GM23338 (cell line): ENCODE results near the gene PLXNA2. TPM values are rescaled to one million over a fixed set of nuclear protein-coding genes. Genes with fewer than 3 reads are reported as not detected.

Experiments used
- ATAC-seq: fragments of 200-7000 bp; cut with Tn5 transposase; 3 replicates; pipeline ENCODE4 v1.9.1; 2020
- DNase-seq: peaks from one replicate; pipeline ENCODE4 v3.0.0-alpha.2; 2015; ENCODE audit warnings: low spot score
- H2AFZ ChIP-seq: fragments of 200-600 bp; sonication (generic); 2 replicates; pipeline ENCODE4 v1.8.0; 2016; ENCODE audit warnings: antibody characterized with exemption, mild to moderate bottlenecking, moderate library complexity
- H3F3A ChIP-seq: fragments of 200-600 bp; sonication (generic); replicated peaks from 2 replicates; pipeline ENCODE4 v1.8.0; 2017; ENCODE audit warnings: antibody characterized with exemption, mixed run types, low read depth
- H3K27ac ChIP-seq: fragments of 200-600 bp; sonication (generic); 2 replicates; pipeline ENCODE4 v1.6.1; 2016; ENCODE audit warnings: low read depth
- H3K27me3 ChIP-seq: fragments of 200-600 bp; sonication (generic); 2 replicates; pipeline ENCODE4 v1.8.0; 2016; ENCODE audit warnings: mild to moderate bottlenecking, mixed run types, moderate library complexity; ENCODE audit not compliant: insufficient read depth
- H3K36me3 ChIP-seq: fragments of 200-600 bp; sonication (generic); 2 replicates; pipeline ENCODE4 v1.8.0; 2016; ENCODE audit warnings: mild to moderate bottlenecking; ENCODE audit not compliant: insufficient read depth
- H3K4me1 ChIP-seq: fragments of 200-600 bp; sonication (generic); 2 replicates; pipeline ENCODE4 v1.8.0; 2016; ENCODE audit warnings: mild to moderate bottlenecking, moderate library complexity; ENCODE audit not compliant: insufficient read depth
- H3K4me2 ChIP-seq: fragments of 200-600 bp; sonication (generic); 2 replicates; pipeline ENCODE4 v1.7.1; 2017; ENCODE audit warnings: mixed run types
- H3K4me3 ChIP-seq: fragments of 200-600 bp; sonication (generic); 2 replicates; pipeline ENCODE4 v1.6.1; 2016; ENCODE audit warnings: mixed run types
- H3K79me2 ChIP-seq: fragments of 200-600 bp; sonication (generic); replicated peaks from 2 replicates; pipeline ENCODE4 v1.8.0; 2017; ENCODE audit warnings: mild to moderate bottlenecking; ENCODE audit not compliant: insufficient read depth
- H3K9me2 ChIP-seq: fragments of 200-600 bp; sonication (generic); 2 replicates; pipeline ENCODE4 v1.8.0; 2017; ENCODE audit not compliant: insufficient read depth
- H4K20me1 ChIP-seq: fragments of 200-600 bp; sonication (generic); replicated peaks from 2 replicates; pipeline ENCODE4 v1.8.0; 2017; ENCODE audit warnings: mild to moderate bottlenecking; ENCODE audit not compliant: insufficient read depth
- H3K27ac Mint-ChIP-seq: 2 replicates; pipeline ENCODE4 v1.8.0; 2020; ENCODE audit warnings: inconsistent platforms, mild to moderate bottlenecking, moderate library complexity, mixed read lengths
- H3K27me3 Mint-ChIP-seq: 3 replicates; pipeline ENCODE4 v1.8.0; 2022; ENCODE audit warnings: low read depth, mild to moderate bottlenecking, moderate library complexity, mixed read lengths, inconsistent platforms; ENCODE audit not compliant: insufficient read depth, poor library complexity
- H3K36me3 Mint-ChIP-seq: 3 replicates; pipeline ENCODE4 v1.8.0; 2021; ENCODE audit warnings: low read depth, mild to moderate bottlenecking, inconsistent platforms, moderate library complexity, mixed read lengths
- H3K4me1 Mint-ChIP-seq: 3 replicates; pipeline ENCODE4 v1.8.0; 2020; ENCODE audit warnings: mild to moderate bottlenecking, inconsistent platforms, mixed read lengths
- H3K4me3 Mint-ChIP-seq: 3 replicates; pipeline ENCODE4 v1.8.0; 2021; ENCODE audit warnings: moderate library complexity, mild to moderate bottlenecking, inconsistent platforms, mixed read lengths
- H3K9me3 Mint-ChIP-seq: 3 replicates; pipeline ENCODE4 v1.8.0; 2020; ENCODE audit warnings: moderate library complexity, mild to moderate bottlenecking, inconsistent platforms, mixed read lengths
- CREB1 ChIP-seq: fragments of 250-450 bp; sonication (Bioruptor Pico); IDR thresholded peaks from 2 replicates; pipeline ENCODE4 v1.5.0; 2020; ENCODE audit warnings: low read depth, mild to moderate bottlenecking, moderate library complexity
- CTCF ChIP-seq, 2 experiments: fragments of 200-600 bp in 1 of 2; sonication (generic) in 1 of 2; conservative IDR thresholded peaks; 2 replicates each; pipeline versions ENCODE4 v1.5.1 to v1.6.1; 2016 to 2017; ENCODE audit warnings: antibody characterized with exemption in 2 of 2, low read depth in 2 of 2, mild to moderate bottlenecking in 2 of 2, moderate library complexity in 1 of 2
- ETS1 ChIP-seq: IDR thresholded peaks from 2 replicates; pipeline ENCODE4 v1.6.1; 2016; ENCODE audit warnings: antibody characterized with exemption
- EZH2 ChIP-seq: fragments of 200-600 bp; sonication (generic); IDR thresholded peaks from one replicate; pipeline ENCODE4 v1.8.0; 2017; ENCODE audit warnings: antibody characterized with exemption, mild to moderate bottlenecking, low read depth; ENCODE audit not compliant: unreplicated experiment
- EZH2phosphoT487 ChIP-seq: fragments of 200-600 bp; sonication (generic); IDR thresholded peaks from one replicate; pipeline ENCODE4 v1.8.1; 2018; ENCODE audit warnings: antibody characterized with exemption; ENCODE audit not compliant: unreplicated experiment
- JUNB ChIP-seq: IDR thresholded peaks from one replicate; pipeline ENCODE4 v1.6.1; 2016; ENCODE audit warnings: antibody characterized with exemption; ENCODE audit not compliant: unreplicated experiment
- NANOG ChIP-seq: IDR thresholded peaks from 2 replicates; pipeline ENCODE4 v1.6.1; 2016; ENCODE audit warnings: antibody characterized with exemption, borderline replicate concordance
- POLR2AphosphoS5 ChIP-seq: IDR thresholded peaks from 2 replicates; pipeline ENCODE4 v1.6.1; 2016; ENCODE audit warnings: antibody characterized with exemption, low read depth
- REST ChIP-seq: IDR thresholded peaks from one replicate; pipeline ENCODE4 v1.6.1; 2018; ENCODE audit warnings: antibody characterized with exemption; ENCODE audit not compliant: unreplicated experiment
- STAT1 ChIP-seq: IDR thresholded peaks from one replicate; pipeline ENCODE4 v1.6.1; 2016; ENCODE audit warnings: antibody characterized with exemption; ENCODE audit not compliant: unreplicated experiment
- ZNF114 ChIP-seq: fragments of 250-450 bp; sonication (Bioruptor Pico); IDR thresholded peaks from 2 replicates; pipeline ENCODE4 v1.5.0; 2020; ENCODE audit warnings: mild to moderate bottlenecking, moderate library complexity
- ZNF331 ChIP-seq: fragments of 250-450 bp; sonication (Bioruptor Pico); IDR thresholded peaks from 2 replicates; pipeline ENCODE4 v1.5.0; 2020; ENCODE audit warnings: low read depth, mild to moderate bottlenecking, moderate library complexity
- ZNF462 ChIP-seq: fragments of 250-450 bp; sonication (Bioruptor Pico); IDR thresholded peaks from 2 replicates; pipeline ENCODE4 v1.5.0; 2020; ENCODE audit warnings: mild to moderate bottlenecking, moderate library complexity
- polyA plus RNA-seq: library from polyadenylated mRNA; unstranded; fragments of >200 nt; fragmentation: Nextera tagmentation; extraction: Ambion mirVana; gene quantifications from 2 replicates; pipeline ENCODE4 v1.2.1, GENCODE V29; 2016
- total RNA-seq: library from RNA; depleted of rRNA; stranded (reverse); fragments of >200 nt; shearing (Covaris generic); gene quantifications from 2 replicates; pipeline ENCODE4 v1.2.3, GENCODE V29; 2014

The PLXNA2 gene
- total and polyA plus RNA-seq, 2 experiments from 2014 or later, result 0.40 to 1.8 TPM

GRCh38 chr1:208108213-208108608 is 136.0 kb downstream of the PLXNA2 start:
- H3K36me3 ChIP-seq, result no peaks in the 10 kb centered on the region
- H3K9me2 ChIP-seq, result peaks cover 4% of the 10 kb centered on the region; the same call in 1 of the 2 replicates
- peaks cover 20% of the 10 kb centered on the region for H3K4me1 Mint-ChIP-seq
- no peaks in the 10 kb centered on the region for H3K9me3 Mint-ChIP-seq
- H3F3A ChIP-seq, result no peaks in the 10 kb centered on the region
- H3K27ac ChIP-seq, result no peak overlapping the region
- no peaks in the 10 kb centered on the region for H4K20me1 ChIP-seq
- H3K79me2 ChIP-seq, result no peaks in the 10 kb centered on the region
- H2AFZ ChIP-seq, result no peak overlapping the region
- no peak overlapping the region for H3K4me2 ChIP-seq
- DNase-seq, result no peak
- H3K27ac Mint-ChIP-seq, result no peak overlapping the region
- no peak overlapping the region for H3K4me3 ChIP-seq
- H3K36me3 Mint-ChIP-seq, result no peaks in the 10 kb centered on the region
- no peak for ATAC-seq
- H3K27me3 ChIP-seq, result no peaks in the 10 kb centered on the region
- peaks cover 5% of the 10 kb centered on the region for H3K4me1 ChIP-seq
- TF ChIP-seq NANOG (no peak), CREB1 (CRISPR knock-in tag) (no peak), JUNB (no peak), ETS1 (no peak), ZNF114 (CRISPR knock-in tag) (no peak), EZH2phosphoT487 (no peak), CTCF (conservative IDR thresholded peaks at IDR 0.05; ENCODE audit: low read depth in 2 of 2) (no peak), EZH2 (no peak), ZNF462 (no peak), STAT1 (no peak), POLR2AphosphoS5 (no peak), REST (no peak), ZNF331 (CRISPR knock-in tag) (no peak)
- peaks cover 5% of the 10 kb centered on the region for H3K27me3 Mint-ChIP-seq
- H3K4me3 Mint-ChIP-seq, result no peak overlapping the region
